C4-2B (cell line): Measurements from ENCODE around the gene TUBA1A.
"Not testable (repeated sequence)": the region's sequence is repeated elsewhere in the genome, so short reads cannot be mapped to it uniquely, and the experiment has no call there.

Source experiments
- CTCF ChIP-seq: fragments of 450-650 bp; conservative IDR thresholded peaks from 2 replicates; pipeline ENCODE4 v1.5.1; 2017; ENCODE audit warnings: mild to moderate bottlenecking
- ZFX ChIP-seq: fragments of 450-650 bp; IDR thresholded peaks from 2 replicates; pipeline ENCODE4 v1.6.1; 2017

DNA sequence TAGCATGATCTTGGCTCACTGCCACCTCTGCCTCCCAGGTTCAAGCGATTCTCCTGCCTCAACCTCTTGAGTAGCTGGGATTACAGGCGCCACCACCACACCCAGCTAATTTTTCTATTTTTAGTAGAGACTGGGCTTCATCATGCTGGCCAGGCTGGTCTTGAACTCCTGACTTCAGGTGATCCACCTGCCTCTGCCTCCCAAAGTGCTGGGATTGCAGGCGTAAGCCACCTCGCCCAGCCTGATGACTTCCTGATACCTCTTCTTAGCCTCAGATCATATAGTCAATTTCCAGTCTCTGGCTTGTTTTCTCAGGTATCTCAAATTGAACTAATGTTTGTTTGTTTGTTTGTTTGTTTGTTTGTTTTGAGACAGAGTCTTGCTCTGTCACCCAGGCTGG lies 4.9 kb upstream of the TUBA1A start:
- not testable (repeated sequence) for TF ChIP-seq CTCF, ZFX
